Astrocyte (in vitro differentiated cells and primary cell): ENCODE data around the gene ZSCAN30.

Experiments used
- CTCF ChIP-seq: IDR thresholded peaks from 2 replicates; pipeline ENCODE4 v1.5.1; 2011; ENCODE audit warnings: low read depth, mild to moderate bottlenecking, inconsistent platforms, low read length, moderate library complexity; ENCODE audit not compliant: insufficient read depth
- EZH2 ChIP-seq: IDR thresholded peaks from 2 replicates; pipeline ENCODE4 v1.6.1; 2012; ENCODE audit warnings: mild to moderate bottlenecking, low read length, inconsistent platforms; ENCODE audit not compliant: insufficient read depth

- TF ChIP-seq CTCF (no peak), EZH2 (no peak)
Measured at GRCh38 chr18:35289727-35290093, 319 bp downstream of the ZSCAN30 start.
